Urinary bladder (tissue), 4 donors: Measurements from ENCODE around the gene PMEPA1. TPM values are rescaled to one million over a fixed set of nuclear protein-coding genes. Genes with fewer than 3 reads are reported as not detected.

ENCODE experiments used
- DNase-seq: peaks from one replicate; pipeline ENCODE4 v3.0.0-alpha.2; 2015; ENCODE audit errors: extremely low spot score
- H3K27ac ChIP-seq: one replicate; pipeline ENCODE4 v1.5.1; 2013; ENCODE audit warnings: low read depth, mild to moderate bottlenecking, moderate library complexity
- H3K36me3 ChIP-seq: one replicate; pipeline ENCODE4 v1.6.1; 2013; ENCODE audit warnings: mild to moderate bottlenecking, moderate library complexity; ENCODE audit not compliant: insufficient read depth
- H3K4me1 ChIP-seq: one replicate; pipeline ENCODE4 v1.6.1; 2013; ENCODE audit warnings: mild to moderate bottlenecking, moderate library complexity; ENCODE audit not compliant: insufficient read depth
- H3K4me3 ChIP-seq: one replicate; pipeline ENCODE4 v1.5.1; 2013; ENCODE audit warnings: low read depth, low read length
- WGBS: extraction: QIAGEN DNeasy Blood & Tissue Kit; methylation state at CpG from one replicate; pipeline ENCODE4 v1.1.7; 2013; 5-methylcytosine and 5-hydroxymethylcytosine counted together
- polyA plus RNA-seq: library from polyadenylated mRNA; stranded (reverse); fragments of 200-250 nt; gene quantifications from one replicate; pipeline ENCODE4 v1.2.3, GENCODE V29; 2013
- total RNA-seq: library from RNA; depleted of rRNA; stranded (reverse); fragments of >200 nt; gene quantifications from one replicate; pipeline ENCODE4 v1.2.3, GENCODE V29; 2014
- donor health status: healthy with polysubstance abuse.
- donor health status: healthy.

PMEPA1 gene
- total and polyA plus RNA-seq, 2 donors: 20.4 to 20.6 TPM

- 93% methylated on average over 6 of the region's 6 CpGs for WGBS
- Histone ChIP-seq H3K4me1 (no peaks in the 10 kb centered on the region), H3K4me3 (no peak overlapping the region)
Measured at GRCh38 chr20:57679113-57679512, 30.7 kb downstream of the PMEPA1 start.

GRCh38 chr20:57678340-57678739 is 31.5 kb downstream of the PMEPA1 start:
- Histone ChIP-seq H3K4me1 (no peaks in the 10 kb centered on the region), H3K36me3 (no peaks in the 10 kb centered on the region), H3K4me3 (no peak overlapping the region), H3K27ac (no peak overlapping the region)
- WGBS: 80% methylated on average over 12 of the region's 12 CpGs
- DNase-seq: no peak

More at GRCh38 chr20:57679113-57679512, 30.7 kb downstream of the PMEPA1 start:
- no peak for DNase-seq
- Histone ChIP-seq H3K36me3 (no peaks in the 10 kb centered on the region), H3K27ac (no peak overlapping the region)

GRCh38 chr20:57677584-57677982 is 32.2 kb downstream of the PMEPA1 start:
- H3K4me1 ChIP-seq: no peaks in the 10 kb centered on the region

GRCh38 chr20:57676589-57677583 is 32.9 kb downstream of the PMEPA1 start:
- Histone ChIP-seq H3K36me3 (no peaks in the 10 kb centered on the region), H3K4me1 (no peaks in the 10 kb centered on the region), H3K27ac (no peak overlapping the region), H3K4me3 (no peak overlapping the region)
- WGBS: 76% methylated on average over 24 of the region's 24 CpGs
- no peak for DNase-seq

More at GRCh38 chr20:57677584-57677982, 32.2 kb downstream of the PMEPA1 start:
- no peak overlapping the region for H3K27ac ChIP-seq
- no peak overlapping the region for H3K4me3 ChIP-seq
- no peak for DNase-seq
- no peaks in the 10 kb centered on the region for H3K36me3 ChIP-seq
- WGBS: 85% methylated on average over 5 of the region's 5 CpGs

GRCh38 chr20:57675773-57676172 is 34.0 kb downstream of the PMEPA1 start:
- 64% methylated on average over 12 of the region's 12 CpGs for WGBS
- Histone ChIP-seq H3K36me3 (no peaks in the 10 kb centered on the region), H3K27ac (no peak overlapping the region), H3K4me3 (no peak overlapping the region), H3K4me1 (no peaks in the 10 kb centered on the region)
- no peak for DNase-seq

- H3K4me3 ChIP-seq: no peak overlapping the region
- no peaks in the 10 kb centered on the region for H3K4me1 ChIP-seq
- no peak for DNase-seq
- H3K36me3 ChIP-seq: no peaks in the 10 kb centered on the region
- 91% methylated on average over 17 of the region's 17 CpGs for WGBS
- no peak overlapping the region for H3K27ac ChIP-seq
Measured at GRCh38 chr20:57672953-57673575, 36.8 kb downstream of the PMEPA1 start.

GRCh38 chr20:57672164-57672563 is 37.7 kb downstream of the PMEPA1 start:
- Histone ChIP-seq H3K27ac (no peak overlapping the region), H3K36me3 (no peaks in the 10 kb centered on the region), H3K4me1 (no peaks in the 10 kb centered on the region), H3K4me3 (no peak overlapping the region)
- no peak for DNase-seq
- WGBS: 62% methylated on average over 26 of the region's 26 CpGs

- Histone ChIP-seq H3K36me3 (no peaks in the 10 kb centered on the region), H3K4me1 (no peaks in the 10 kb centered on the region), H3K27ac (no peak overlapping the region), H3K4me3 (no peak overlapping the region)
- WGBS: 91% methylated on average over 4 of the region's 4 CpGs
- DNase-seq: no peak
Measured at GRCh38 chr20:57671662-57672061, 38.2 kb downstream of the PMEPA1 start.

- DNase-seq: no peak
- no peak overlapping the region for H3K4me3 ChIP-seq
- no peak overlapping the region for H3K27ac ChIP-seq
- WGBS: 89% methylated on average over 10 of the region's 10 CpGs
- H3K36me3 ChIP-seq: no peaks in the 10 kb centered on the region
- H3K4me1 ChIP-seq: no peaks in the 10 kb centered on the region
Measured at GRCh38 chr20:57671072-57671391, 38.8 kb downstream of the PMEPA1 start.

GRCh38 chr20:57670288-57671071 is 39.3 kb downstream of the PMEPA1 start:
- Histone ChIP-seq H3K4me1 (no peaks in the 10 kb centered on the region), H3K4me3 (no peak overlapping the region), H3K27ac (no peak overlapping the region), H3K36me3 (no peaks in the 10 kb centered on the region)
- DNase-seq: no peak
- WGBS: 86% methylated on average over 21 of the region's 21 CpGs

GRCh38 chr20:57669632-57670031 is 40.2 kb downstream of the PMEPA1 start:
- Histone ChIP-seq H3K36me3 (no peaks in the 10 kb centered on the region), H3K4me1 (no peaks in the 10 kb centered on the region), H3K27ac (no peak overlapping the region), H3K4me3 (no peak overlapping the region)
- no peak for DNase-seq
- 90% methylated on average over 8 of the region's 8 CpGs for WGBS

GRCh38 chr20:57667924-57668782 is 41.7 kb downstream of the PMEPA1 start:
- no peak for DNase-seq
- no peaks in the 10 kb centered on the region for H3K4me1 ChIP-seq
- H3K27ac ChIP-seq: no peak overlapping the region
- 75% methylated on average over 18 of the region's 18 CpGs for WGBS
- H3K4me3 ChIP-seq: no peak overlapping the region
- no peaks in the 10 kb centered on the region for H3K36me3 ChIP-seq

GRCh38 chr20:57667388-57667787 is 42.4 kb downstream of the PMEPA1 start:
- no peaks in the 10 kb centered on the region for H3K36me3 ChIP-seq
- no peaks in the 10 kb centered on the region for H3K4me1 ChIP-seq
- H3K4me3 ChIP-seq: no peak overlapping the region
- H3K27ac ChIP-seq: no peak overlapping the region
- 68% methylated on average over 16 of the region's 16 CpGs for WGBS
- DNase-seq: no peak
